Measurements from ENCODE around the gene BPIFB1. TPM values are rescaled to one million over a fixed set of nuclear protein-coding genes. Genes with fewer than 3 reads are reported as not detected.

Gene BPIFB1
- total RNA-seq, 1 donor from 2014 or later: not detected

DNA sequence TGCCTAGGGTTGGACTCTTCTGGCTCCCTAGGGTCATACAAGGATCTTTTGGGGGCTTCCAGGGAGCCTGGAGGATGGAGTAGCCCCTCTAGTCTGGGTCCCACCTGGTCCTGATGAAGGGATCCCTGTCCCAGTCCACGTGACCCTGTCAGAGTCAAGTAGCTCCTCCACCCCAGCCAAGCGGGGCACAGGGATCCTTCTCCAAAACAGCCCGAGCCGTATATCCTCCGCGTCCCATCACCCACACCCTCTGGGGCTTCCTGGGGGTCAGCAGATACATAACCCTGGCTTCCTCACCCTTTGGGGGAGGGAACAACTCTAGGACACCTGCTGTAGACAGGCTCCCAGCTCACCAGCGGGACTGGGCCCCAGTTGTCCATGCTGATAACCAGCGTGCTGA, 28.0 kb downstream of the BPIFB1 start:
- H3K27ac Mint-ChIP-seq: peak overlapping the region; percentile 20
- H3K79me2 ChIP-seq (ENCODE audit: low read depth): no peaks in the 10 kb centered on the region

GRCh38 chr20:33311996-33312395, 29.0 kb downstream of the BPIFB1 start:
- no peak overlapping the region for H3K27ac Mint-ChIP-seq
- Histone ChIP-seq H4K20me1 (ENCODE audit: low read depth) (no peaks in the 10 kb centered on the region), H3K27ac (no peak overlapping the region), H2AFZ (replicated peaks) (no peak overlapping the region), H3K79me2 (ENCODE audit: low read depth) (no peaks in the 10 kb centered on the region), H3K4me2 (no peak overlapping the region), H3K9me3 (ENCODE audit: low read depth) (no peaks in the 10 kb centered on the region), H3K4me3 (no peak overlapping the region), H3K9ac (no peak overlapping the region), H3F3A (ENCODE audit: low read depth) (no peaks in the 10 kb centered on the region), H3K36me3 (no peaks in the 10 kb centered on the region), H3K4me1 (no peaks in the 10 kb centered on the region), H3K27me3 (no peaks in the 10 kb centered on the region)
- DNase-seq (ENCODE audit: low spot score): no peak
- H3K4me3 Mint-ChIP-seq: no peak overlapping the region
- no peak for TF ChIP-seq EZH2 (IDR thresholded peaks at IDR 0.05)
- no peak for TF ChIP-seq EZH2phosphoT487 (IDR thresholded peaks at IDR 0.05)
- TF ChIP-seq CTCF (IDR thresholded peaks at IDR 0.05): no peak
- H3K36me3 Mint-ChIP-seq: no peaks in the 10 kb centered on the region
- H3K27me3 Mint-ChIP-seq (ENCODE audit: insufficient read depth, low read depth): peaks cover 4% of the 10 kb centered on the region
- H3K4me1 Mint-ChIP-seq: no peaks in the 10 kb centered on the region
- H3K9me3 Mint-ChIP-seq: no peaks in the 10 kb centered on the region

More for the DNA sequence above, 28.0 kb downstream of the BPIFB1 start:
- no peaks in the 10 kb centered on the region for H3K4me1 ChIP-seq
- no peak overlapping the region for H3K9ac ChIP-seq
- H3K36me3 Mint-ChIP-seq: no peaks in the 10 kb centered on the region
- H3K27me3 ChIP-seq: no peaks in the 10 kb centered on the region
- no peak overlapping the region for H2AFZ ChIP-seq (replicated peaks)
- H3K4me3 ChIP-seq: no peak overlapping the region
- TF ChIP-seq EZH2 (IDR thresholded peaks at IDR 0.05) (no peak), EZH2phosphoT487 (IDR thresholded peaks at IDR 0.05) (no peak), CTCF (IDR thresholded peaks at IDR 0.05) (no peak)
- H4K20me1 ChIP-seq (ENCODE audit: low read depth): no peaks in the 10 kb centered on the region
- no peaks in the 10 kb centered on the region for H3F3A ChIP-seq (ENCODE audit: low read depth)
- no peak overlapping the region for H3K4me2 ChIP-seq
- no peaks in the 10 kb centered on the region for H3K9me3 Mint-ChIP-seq
- no peak for DNase-seq (ENCODE audit: low spot score)
- H3K27ac ChIP-seq: no peak overlapping the region
- no peak overlapping the region for H3K4me3 Mint-ChIP-seq
- no peaks in the 10 kb centered on the region for H3K36me3 ChIP-seq
- H3K4me1 Mint-ChIP-seq: no peaks in the 10 kb centered on the region
- H3K9me3 ChIP-seq (ENCODE audit: low read depth): no peaks in the 10 kb centered on the region
- peaks cover 4% of the 10 kb centered on the region for H3K27me3 Mint-ChIP-seq (ENCODE audit: insufficient read depth, low read depth)

GRCh38 chr20:33312583-33312982, 29.6 kb downstream of the BPIFB1 start:
- H2AFZ ChIP-seq (replicated peaks): no peak overlapping the region
- Mint-ChIP-seq H3K27ac (no peak overlapping the region), H3K9me3 (no peaks in the 10 kb centered on the region), H3K4me1 (no peaks in the 10 kb centered on the region), H3K4me3 (no peak overlapping the region), H3K36me3 (no peaks in the 10 kb centered on the region), H3K27me3 (ENCODE audit: insufficient read depth, low read depth) (peaks cover 6% of the 10 kb centered on the region)
- H3F3A ChIP-seq (ENCODE audit: low read depth): no peaks in the 10 kb centered on the region
- no peak overlapping the region for H3K9ac ChIP-seq
- no peaks in the 10 kb centered on the region for H3K4me1 ChIP-seq
- no peak overlapping the region for H3K4me2 ChIP-seq
- no peaks in the 10 kb centered on the region for H3K27me3 ChIP-seq
- H4K20me1 ChIP-seq (ENCODE audit: low read depth): no peaks in the 10 kb centered on the region
- no peak overlapping the region for H3K27ac ChIP-seq
- no peak for TF ChIP-seq CTCF (IDR thresholded peaks at IDR 0.05)
- TF ChIP-seq EZH2phosphoT487 (IDR thresholded peaks at IDR 0.05): no peak
- no peak for TF ChIP-seq EZH2 (IDR thresholded peaks at IDR 0.05)
- no peak overlapping the region for H3K4me3 ChIP-seq
- DNase-seq (ENCODE audit: low spot score): no peak
- no peaks in the 10 kb centered on the region for H3K79me2 ChIP-seq (ENCODE audit: low read depth)
- no peaks in the 10 kb centered on the region for H3K9me3 ChIP-seq (ENCODE audit: low read depth)
- no peaks in the 10 kb centered on the region for H3K36me3 ChIP-seq

All from neural progenitor cell (in vitro differentiated cells).